IgD-negative memory B cell (primary cell): Measurements from ENCODE around the gene HPS1. TPM values are rescaled to one million over a fixed set of nuclear protein-coding genes. Genes with fewer than 3 reads are reported as not detected.
A peak's percentile ranks its signal among the peaks of the same experiment; 100 is the strongest.

Source experiments
- H3K27ac Mint-ChIP-seq, 3 donors: one replicate each; pipeline ENCODE4 v1.8.0; 2020 to 2022; ENCODE audit warnings: mild to moderate bottlenecking in 3 of 3, mixed read lengths in 3 of 3, moderate library complexity in 1 of 3
- H3K27me3 Mint-ChIP-seq: one replicate; pipeline ENCODE4 v1.8.0; 2021; ENCODE audit warnings: mixed read lengths
- H3K36me3 Mint-ChIP-seq: one replicate; pipeline ENCODE4 v1.8.0; 2020; ENCODE audit warnings: mild to moderate bottlenecking, mixed read lengths
- H3K4me1 Mint-ChIP-seq, 3 donors: one replicate each; pipeline ENCODE4 v1.8.0; 2020 to 2022; ENCODE audit warnings: mixed read lengths in 3 of 3, mild to moderate bottlenecking in 1 of 3
- H3K4me3 Mint-ChIP-seq, 4 donors: one replicate each; pipeline ENCODE4 v1.8.0; 2020 to 2022; ENCODE audit warnings: mild to moderate bottlenecking in 4 of 4, mixed read lengths in 4 of 4, moderate library complexity in 3 of 4
- H3K9me3 Mint-ChIP-seq, 3 donors: one replicate each; pipeline ENCODE4 v1.8.0; 2020 to 2021; ENCODE audit warnings: mixed read lengths in 3 of 3, mild to moderate bottlenecking in 1 of 3
- polyA plus RNA-seq: library from polyadenylated mRNA; unstranded; fragments of 300-500 nt; fragmentation: Illumina TruSeq; gene quantifications from one replicate; pipeline ENCODE4 v1.2.3, GENCODE V29; 2021

Gene HPS1
- polyA plus RNA-seq = 125 TPM

DNA sequence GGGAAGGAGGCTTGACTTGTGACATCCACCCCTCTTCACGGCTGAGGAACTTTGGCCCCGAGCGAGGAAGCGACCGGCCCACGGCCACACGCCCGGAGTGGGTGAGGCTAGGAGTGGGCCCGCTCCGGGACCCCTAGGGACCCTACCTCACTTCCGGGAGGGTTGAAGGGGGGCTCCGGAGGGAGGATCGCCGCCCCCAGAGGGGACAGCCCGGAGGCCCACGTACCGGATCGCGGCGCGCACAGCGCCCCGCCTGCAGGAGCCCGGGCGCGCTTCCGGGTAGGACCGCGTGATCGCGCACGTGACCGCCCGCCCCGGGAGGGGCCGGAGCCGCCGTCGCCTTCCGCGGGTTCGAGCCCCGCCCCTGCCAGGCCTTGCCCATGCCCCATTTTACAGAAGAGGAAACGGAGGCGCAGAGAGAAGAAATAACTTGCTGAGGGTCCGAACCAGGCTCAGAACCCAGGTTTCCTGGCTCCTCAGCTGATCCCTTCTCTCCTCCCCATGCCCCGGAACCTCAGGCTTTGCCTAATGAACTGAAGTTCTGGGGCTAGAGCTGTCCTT lies at the start of gene HPS1:
Gene HPS1, minus strand, starts transcription at position 275 of the 561 bp plus-strand sequence. CDS start 3,695 bp downstream, outside the sequence.
- Mint-ChIP-seq H3K4me3 (peak within 1 kb of the TSS; percentile 88 to 98 (median 96)), H3K4me1 (peaks cover 38 to 46% (median 41%) of the 10 kb centered on the region in 3 donors), H3K27me3 (no peaks in the 10 kb centered on the region), H3K36me3 (peaks cover 7% of the 10 kb centered on the region), H3K27ac (peak within 1 kb of the TSS; percentile 98 to 99 (median 98)), H3K9me3 (peaks cover 0 to 2% (median 1%) of the 10 kb centered on the region in 3 donors)

DNA sequence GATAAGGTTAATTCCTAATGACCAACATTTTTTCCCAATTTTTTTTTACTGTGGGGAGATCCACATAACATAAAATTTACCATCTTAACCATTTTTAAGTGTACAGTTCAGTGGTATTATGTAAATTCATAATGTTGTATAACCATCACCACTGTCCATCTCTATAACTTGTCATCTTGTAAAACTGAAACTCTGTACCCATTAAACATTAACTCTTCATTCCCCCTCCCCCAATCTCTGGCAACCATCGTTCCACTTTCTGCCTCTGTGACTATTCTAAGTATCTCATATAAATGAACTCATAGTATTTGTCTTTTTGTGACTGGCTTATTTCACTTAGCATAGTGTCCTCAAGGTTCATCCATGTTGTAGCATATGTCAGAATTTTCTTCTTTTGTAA lies 46.0 kb upstream of the HPS1 start:
- no peak overlapping the region for H3K4me3 Mint-ChIP-seq

DNA sequence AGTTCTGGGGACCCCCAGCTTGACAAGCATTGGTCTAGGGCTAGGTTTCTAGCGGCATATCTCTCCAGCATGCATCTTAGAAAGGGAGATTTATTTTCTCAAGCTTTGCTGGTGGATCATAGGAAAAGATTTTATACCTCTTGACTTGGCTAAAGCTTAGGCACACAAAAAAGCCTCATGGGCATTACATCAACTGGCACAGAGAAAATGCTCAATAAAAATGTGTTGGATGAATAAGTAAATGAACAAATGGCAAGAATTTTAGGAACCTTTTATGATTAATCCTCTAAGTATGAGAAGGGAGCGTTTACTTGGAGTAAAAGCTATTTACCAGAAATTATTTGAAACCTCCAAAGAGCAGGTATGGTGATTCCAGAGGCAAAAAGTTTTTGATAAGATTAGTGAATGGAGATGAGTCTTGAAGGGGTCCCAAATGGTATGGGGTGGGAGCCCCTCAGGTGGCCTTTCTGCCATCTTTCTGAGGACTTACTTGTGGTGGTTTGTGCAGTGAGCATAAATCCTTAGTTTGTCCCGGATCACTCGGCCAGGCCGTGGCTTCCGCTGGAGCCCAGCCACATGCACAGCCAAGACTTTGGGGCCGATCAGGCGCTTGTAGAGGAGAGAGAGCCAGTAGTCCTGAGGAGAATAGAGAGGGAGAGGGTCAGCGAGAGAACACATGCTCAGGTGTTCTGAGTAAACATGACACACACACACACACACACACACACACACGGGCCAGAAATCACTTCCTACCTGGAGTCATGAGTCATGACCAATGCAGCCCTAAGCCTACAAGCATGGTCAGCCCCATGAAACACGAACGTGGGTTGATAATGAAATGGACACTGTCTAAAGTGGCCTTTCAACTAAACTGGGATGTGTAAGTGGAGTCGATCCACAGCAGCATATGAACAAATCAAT lies 43.1 kb upstream of the HPS1 start:
- peaks cover 3 to 9% (median 4%) of the 10 kb centered on the region in 3 donors for H3K9me3 Mint-ChIP-seq
- no peaks in the 10 kb centered on the region for H3K36me3 Mint-ChIP-seq
- H3K27ac Mint-ChIP-seq = no peak overlapping the region
- H3K4me3 Mint-ChIP-seq = no peak overlapping the region
- peaks cover 4% of the 10 kb centered on the region for H3K27me3 Mint-ChIP-seq
- H3K4me1 Mint-ChIP-seq = peaks cover 0 to 2% (median 1%) of the 10 kb centered on the region in 3 donors

More for the DNA sequence above, 46.0 kb upstream of the HPS1 start:
- H3K36me3 Mint-ChIP-seq = no peaks in the 10 kb centered on the region
- no peak overlapping the region for H3K27ac Mint-ChIP-seq
- H3K4me1 Mint-ChIP-seq = peaks cover 0 to 2% (median 1%) of the 10 kb centered on the region in 3 donors
- H3K9me3 Mint-ChIP-seq = peaks cover 10 to 22% (median 11%) of the 10 kb centered on the region in 3 donors
- peaks cover 5% of the 10 kb centered on the region for H3K27me3 Mint-ChIP-seq

DNA sequence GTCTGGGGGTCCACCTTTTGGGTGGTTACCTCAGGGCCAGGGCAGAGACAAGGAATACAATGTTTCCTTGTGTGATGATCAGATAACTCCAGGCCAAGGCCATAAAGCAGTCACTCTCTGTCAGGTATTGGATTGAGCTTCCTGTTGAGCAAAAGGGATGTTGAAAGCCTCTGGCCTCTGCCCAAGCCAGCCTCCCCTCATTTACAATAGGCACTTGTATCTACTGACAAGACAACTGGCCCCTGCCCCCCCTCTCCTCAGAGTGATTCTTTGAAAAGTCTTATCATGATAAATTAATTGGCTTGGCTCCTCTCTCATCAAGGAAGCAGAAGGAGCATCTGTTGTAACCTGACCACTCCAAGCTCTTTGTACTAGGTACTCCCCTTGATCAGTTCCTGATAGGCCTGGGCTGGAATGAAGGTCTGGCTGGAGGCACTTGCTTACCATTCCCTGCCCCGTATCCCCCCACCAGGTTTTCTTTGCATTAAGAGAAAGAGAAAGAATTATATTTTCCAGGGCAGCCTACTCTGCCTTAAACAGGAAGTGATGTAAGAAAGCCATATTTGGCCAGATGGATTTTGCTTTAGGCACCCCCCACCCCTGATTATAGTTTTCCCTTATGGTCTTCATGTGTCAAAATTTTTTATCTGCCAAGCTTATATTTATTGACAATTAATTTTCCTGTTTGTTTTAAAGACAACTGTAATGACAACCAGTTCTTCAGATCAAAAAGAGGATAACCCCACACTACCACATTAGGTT lies 42.1 kb upstream of the HPS1 start:
- H3K27ac Mint-ChIP-seq = no peak overlapping the region
- H3K36me3 Mint-ChIP-seq = peaks cover 2% of the 10 kb centered on the region
- H3K4me1 Mint-ChIP-seq = peaks cover 0 to 2% (median 1%) of the 10 kb centered on the region in 3 donors
- H3K4me3 Mint-ChIP-seq = no peak overlapping the region
- H3K27me3 Mint-ChIP-seq = peaks cover 6% of the 10 kb centered on the region
- peaks cover 2 to 9% (median 4%) of the 10 kb centered on the region in 3 donors for H3K9me3 Mint-ChIP-seq

DNA sequence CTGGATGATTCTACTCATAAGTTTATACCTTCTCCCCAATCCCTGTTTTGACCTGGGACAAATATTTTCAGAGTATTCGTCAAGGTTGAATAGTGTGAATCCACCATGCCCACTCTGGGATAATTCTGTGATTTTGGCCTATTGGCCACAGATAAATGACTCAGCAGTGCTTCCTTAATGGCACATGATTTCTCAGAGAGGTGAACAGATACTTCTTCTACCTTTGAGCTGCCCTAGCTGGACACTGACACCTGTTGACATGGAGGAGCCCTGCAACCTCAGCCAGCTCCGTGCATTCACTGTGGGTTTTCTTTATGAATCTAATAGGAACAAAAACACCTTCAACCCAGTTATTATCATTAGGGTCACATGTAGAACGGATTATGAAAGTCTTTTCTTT lies 40.9 kb upstream of the HPS1 start:
- Mint-ChIP-seq H3K27me3 (peaks cover 4% of the 10 kb centered on the region), H3K27ac (no peak overlapping the region), H3K9me3 (peaks cover under 1 to 4% (median 2%) of the 10 kb centered on the region in 3 donors)

DNA sequence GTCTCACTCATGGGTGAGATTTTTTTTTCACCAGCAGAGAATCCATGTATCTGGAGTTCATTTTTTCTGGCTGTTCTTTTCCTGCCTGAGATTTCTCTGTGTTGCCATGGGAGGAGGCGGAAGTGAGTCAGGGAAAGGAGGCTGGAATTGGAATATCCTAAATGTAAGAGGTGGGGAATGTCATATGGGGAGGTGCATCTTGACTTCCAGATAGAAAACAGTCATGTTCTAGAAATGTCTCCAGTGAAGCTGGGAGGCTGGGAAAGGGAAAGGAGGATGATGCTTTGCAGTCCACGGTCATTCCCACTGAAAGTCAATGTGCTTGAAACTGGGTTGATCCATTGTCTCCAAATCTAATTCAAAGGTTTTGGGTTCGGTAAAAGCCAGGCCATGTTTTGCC lies 39.7 kb upstream of the HPS1 start:
- H3K27ac Mint-ChIP-seq = no peak overlapping the region
- peaks cover 4% of the 10 kb centered on the region for H3K27me3 Mint-ChIP-seq
- H3K4me1 Mint-ChIP-seq = peaks cover 0 to 4% (median 0%) of the 10 kb centered on the region in 3 donors

More for the DNA sequence above, 40.9 kb upstream of the HPS1 start:
- Mint-ChIP-seq H3K4me3 (no peak overlapping the region), H3K4me1 (no peaks in the 10 kb centered on the region), H3K36me3 (peaks cover 2% of the 10 kb centered on the region)

DNA sequence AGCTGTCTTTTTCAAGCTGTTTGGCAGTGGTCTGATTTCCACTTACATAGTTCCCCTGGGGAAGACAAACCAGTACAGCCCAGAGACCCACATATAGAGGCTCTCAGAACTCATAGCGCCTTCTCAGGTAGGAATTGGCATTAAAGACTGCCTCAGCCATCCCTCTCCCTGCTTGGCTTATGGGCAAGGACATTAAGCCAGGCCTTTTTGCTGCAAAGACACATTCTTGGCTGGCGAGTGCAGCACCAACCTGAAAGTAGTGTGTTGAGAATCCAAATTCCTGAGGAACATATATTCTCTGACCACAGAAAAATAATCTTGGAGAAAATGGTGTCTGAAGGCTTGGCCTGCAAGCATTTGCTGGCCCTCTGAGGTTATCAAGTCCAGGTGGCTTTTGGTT lies 39.2 kb upstream of the HPS1 start:
- H3K27ac Mint-ChIP-seq = no peak overlapping the region
- peaks cover 2% of the 10 kb centered on the region for H3K36me3 Mint-ChIP-seq
- peaks cover 0 to 4% (median 0%) of the 10 kb centered on the region in 3 donors for H3K4me1 Mint-ChIP-seq
- no peak overlapping the region for H3K4me3 Mint-ChIP-seq
- peaks cover 4% of the 10 kb centered on the region for H3K27me3 Mint-ChIP-seq
- H3K9me3 Mint-ChIP-seq = peaks cover 0 to 4% (median 2%) of the 10 kb centered on the region in 3 donors

More for the DNA sequence above, 39.7 kb upstream of the HPS1 start:
- Mint-ChIP-seq H3K36me3 (peaks cover 2% of the 10 kb centered on the region), H3K4me3 (no peak overlapping the region), H3K9me3 (peaks cover 0 to 4% (median 2%) of the 10 kb centered on the region in 3 donors)

DNA sequence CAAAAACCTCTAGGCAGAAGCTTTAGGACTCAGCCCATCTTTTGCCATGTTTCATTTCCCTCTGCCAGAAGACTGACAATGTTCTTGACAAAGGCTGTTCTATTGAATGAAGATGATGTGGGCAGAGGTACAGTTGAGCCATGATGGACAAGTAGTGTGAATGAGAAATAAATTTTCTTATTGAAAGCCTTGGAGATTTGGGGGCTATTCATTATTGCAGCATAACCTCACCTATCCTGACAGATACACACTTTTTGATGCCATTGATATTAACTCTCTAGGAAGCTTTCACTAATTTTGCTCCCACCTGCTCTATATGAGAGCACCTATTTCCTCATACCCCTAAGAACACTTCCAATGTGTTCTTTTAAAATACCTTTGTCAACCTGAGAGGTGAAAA lies 36.9 kb upstream of the HPS1 start:
- Mint-ChIP-seq H3K4me1 (peaks cover 0 to 4% (median 1%) of the 10 kb centered on the region in 3 donors), H3K27me3 (peaks cover 4% of the 10 kb centered on the region), H3K9me3 (peaks cover 0 to 4% (median 2%) of the 10 kb centered on the region in 3 donors), H3K27ac (no peak overlapping the region), H3K4me3 (no peak overlapping the region), H3K36me3 (peaks cover 4% of the 10 kb centered on the region)

DNA sequence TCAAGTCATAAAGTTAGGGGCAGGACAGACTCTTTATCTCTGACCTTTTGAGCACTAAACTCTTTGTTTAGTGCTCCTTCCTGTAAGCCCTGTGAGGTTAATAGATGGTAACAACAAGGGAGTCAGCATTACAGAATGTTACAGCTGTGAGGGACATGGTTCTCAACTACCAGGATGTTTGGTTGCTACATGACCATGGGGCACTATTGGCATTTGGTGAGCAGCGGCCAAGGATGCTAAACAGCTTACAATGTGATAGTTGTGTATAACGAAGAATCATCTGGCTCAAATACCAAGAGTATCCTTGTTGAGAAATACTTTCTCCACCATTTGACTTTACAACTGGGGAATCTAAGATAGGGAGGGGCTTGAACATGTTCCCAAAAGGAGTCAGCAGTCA lies 35.4 kb upstream of the HPS1 start:
- H3K27ac Mint-ChIP-seq = no peak overlapping the region
- peak overlapping the region in 1 of 4 donors; percentile 9 for H3K4me3 Mint-ChIP-seq
- H3K27me3 Mint-ChIP-seq = peaks cover 4% of the 10 kb centered on the region
- peaks cover 0 to 4% (median 1%) of the 10 kb centered on the region in 3 donors for H3K4me1 Mint-ChIP-seq
- H3K36me3 Mint-ChIP-seq = peaks cover 4% of the 10 kb centered on the region
- H3K9me3 Mint-ChIP-seq = peaks cover 0 to 4% (median 2%) of the 10 kb centered on the region in 3 donors

DNA sequence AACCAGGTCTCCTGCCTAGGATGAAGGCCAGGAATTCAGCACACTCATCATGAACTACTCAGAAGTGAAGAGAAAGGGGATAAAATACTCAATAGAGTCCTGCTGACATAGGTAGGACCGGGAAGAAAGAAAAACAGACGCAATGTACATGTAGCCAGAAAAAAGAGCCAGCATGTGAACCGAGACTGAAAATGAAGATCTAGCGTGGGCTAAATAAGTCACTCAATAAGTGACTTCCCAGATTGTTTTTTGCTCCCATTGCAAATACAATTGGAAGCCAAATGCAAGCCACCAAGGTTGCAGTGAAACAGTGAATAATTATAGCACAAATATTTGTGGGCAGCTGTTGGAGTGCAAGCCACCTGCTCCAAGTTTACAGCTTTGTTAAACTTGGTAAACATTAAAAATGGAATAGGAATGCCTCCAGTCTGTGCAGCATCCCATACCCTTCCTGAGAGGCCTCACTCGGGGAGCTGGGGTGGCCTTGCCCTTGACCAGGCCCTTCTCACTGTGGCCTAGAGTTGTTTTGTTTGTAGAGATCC lies 34.7 kb upstream of the HPS1 start:
- H3K36me3 Mint-ChIP-seq = peaks cover 4% of the 10 kb centered on the region
- H3K9me3 Mint-ChIP-seq = peaks cover 0 to 4% (median 2%) of the 10 kb centered on the region in 3 donors
- H3K27ac Mint-ChIP-seq = no peak overlapping the region
- peaks cover 0 to 4% (median 1%) of the 10 kb centered on the region in 3 donors for H3K4me1 Mint-ChIP-seq
- H3K27me3 Mint-ChIP-seq = peaks cover 4% of the 10 kb centered on the region
- H3K4me3 Mint-ChIP-seq = no peak overlapping the region

DNA sequence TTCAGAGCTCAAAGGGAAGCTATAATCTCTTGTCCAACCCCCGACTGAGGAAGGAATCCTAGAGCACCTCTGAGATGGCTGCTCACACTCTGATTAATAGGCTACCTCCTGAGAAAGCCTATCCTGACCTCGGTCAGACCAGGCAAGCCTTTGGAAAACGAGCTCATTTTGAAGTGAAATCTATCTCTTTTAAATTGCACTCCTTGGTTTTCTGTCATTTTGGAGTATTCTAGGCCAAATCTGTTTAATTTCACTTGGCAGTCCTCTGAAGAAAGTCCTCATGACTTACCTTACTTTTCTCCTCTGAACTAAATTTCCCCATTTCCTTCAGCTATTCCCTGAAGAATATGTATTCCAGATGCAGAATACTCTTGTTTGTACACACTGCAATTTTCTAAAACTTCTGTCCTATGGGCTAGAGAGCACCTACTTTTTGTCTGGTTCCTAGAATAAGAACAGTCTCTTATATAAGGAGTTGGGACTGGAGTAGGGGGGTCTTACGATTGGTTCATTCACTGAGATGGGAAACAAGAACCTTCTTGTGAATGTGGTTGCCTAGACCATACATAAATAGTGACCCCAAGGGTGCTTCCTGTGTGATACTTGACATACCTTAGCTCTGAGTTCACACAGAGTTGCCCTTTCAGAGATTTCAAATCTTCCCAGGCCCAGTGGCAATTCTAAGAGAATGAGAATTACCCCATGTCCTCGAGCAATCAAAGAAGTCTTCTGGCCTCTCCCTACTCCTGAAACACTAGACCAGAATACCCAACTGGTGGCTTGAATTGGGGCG lies 31.9 kb upstream of the HPS1 start:
- H3K4me1 Mint-ChIP-seq = peaks cover 9 to 13% (median 10%) of the 10 kb centered on the region in 3 donors
- H3K36me3 Mint-ChIP-seq = peaks cover 5% of the 10 kb centered on the region
- no peak overlapping the region for H3K4me3 Mint-ChIP-seq
- H3K9me3 Mint-ChIP-seq = peaks cover 0 to 3% (median 0%) of the 10 kb centered on the region in 3 donors
- no peak overlapping the region for H3K27ac Mint-ChIP-seq
- H3K27me3 Mint-ChIP-seq = no peaks in the 10 kb centered on the region

DNA sequence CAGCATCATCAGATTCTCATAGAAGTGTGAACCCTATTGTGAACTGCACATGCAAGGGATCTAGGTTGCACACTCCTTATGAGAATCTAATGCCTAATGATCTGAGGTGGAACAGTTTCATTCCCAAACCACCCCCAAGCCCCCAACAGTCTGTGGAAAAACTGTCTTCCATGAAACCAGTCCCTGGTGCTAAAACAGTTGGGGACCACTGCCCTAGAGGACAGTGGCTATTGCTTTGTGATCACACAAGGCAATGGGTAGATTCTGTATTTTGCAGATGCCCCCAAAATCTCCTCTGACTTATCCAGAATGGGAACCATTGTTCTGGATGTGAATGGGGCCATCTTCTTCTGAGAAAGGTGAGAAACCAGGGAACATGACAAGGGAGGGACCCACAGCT lies 31.1 kb upstream of the HPS1 start:
- H3K36me3 Mint-ChIP-seq = peaks cover 5% of the 10 kb centered on the region
- no peaks in the 10 kb centered on the region for H3K27me3 Mint-ChIP-seq
- H3K9me3 Mint-ChIP-seq = no peaks in the 10 kb centered on the region
- no peak overlapping the region for H3K4me3 Mint-ChIP-seq
- H3K4me1 Mint-ChIP-seq = peaks cover 9 to 13% (median 10%) of the 10 kb centered on the region in 3 donors
- H3K27ac Mint-ChIP-seq = no peak overlapping the region

DNA sequence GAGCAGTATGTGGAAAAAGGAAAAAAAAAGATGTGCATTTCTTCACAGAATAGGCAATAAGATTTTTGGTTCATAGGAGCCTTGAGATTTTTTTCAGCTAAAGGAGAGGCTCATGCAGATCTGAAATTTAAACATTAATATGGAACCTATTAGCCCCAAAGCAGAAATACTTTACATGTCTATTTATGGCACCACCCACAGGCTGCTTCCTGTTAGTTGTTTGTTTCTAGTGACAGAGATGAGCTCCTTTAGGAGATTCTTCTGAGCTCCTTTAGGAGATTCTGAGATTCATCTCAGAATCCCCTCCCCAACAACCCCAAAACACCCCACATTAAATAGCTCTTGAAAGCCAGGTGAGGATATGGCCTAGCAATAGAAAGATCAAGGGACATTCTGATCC lies 27.9 kb upstream of the HPS1 start:
- H3K4me1 Mint-ChIP-seq = peaks cover 9 to 13% (median 10%) of the 10 kb centered on the region in 3 donors
- H3K27me3 Mint-ChIP-seq = no peaks in the 10 kb centered on the region
- H3K27ac Mint-ChIP-seq = no peak overlapping the region
- H3K4me3 Mint-ChIP-seq = peak overlapping the region in 3 of 4 donors; percentile 3 to 89 (median 52)
- no peaks in the 10 kb centered on the region for H3K9me3 Mint-ChIP-seq
- peaks cover 5% of the 10 kb centered on the region for H3K36me3 Mint-ChIP-seq

DNA sequence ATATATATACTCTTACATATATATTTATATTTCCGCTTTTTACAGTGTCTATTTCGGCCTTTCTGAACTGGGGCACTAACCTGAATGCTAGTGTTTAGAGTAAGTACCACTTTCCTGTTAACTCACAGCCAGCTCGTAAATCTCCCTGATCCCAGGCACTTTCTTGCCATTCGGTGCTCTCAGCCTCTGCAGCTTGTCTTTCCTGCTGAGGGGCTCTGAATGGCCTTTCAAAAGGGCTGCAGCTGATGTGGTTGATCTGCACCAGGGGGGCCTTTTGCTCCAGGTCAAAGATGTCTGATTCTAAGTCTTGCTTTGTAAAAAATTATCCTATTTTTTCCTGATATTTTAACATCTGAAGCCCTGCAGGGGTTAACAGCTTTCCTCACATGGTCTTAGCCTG lies 25.5 kb upstream of the HPS1 start:
- Mint-ChIP-seq H3K4me1 (peaks cover 10 to 17% (median 17%) of the 10 kb centered on the region in 3 donors), H3K27ac (no peak overlapping the region), H3K4me3 (no peak overlapping the region), H3K36me3 (peaks cover 3% of the 10 kb centered on the region), H3K9me3 (no peaks in the 10 kb centered on the region), H3K27me3 (no peaks in the 10 kb centered on the region)
